ENCODE data around the gene UBR2.

Gene UBR2

DNA sequence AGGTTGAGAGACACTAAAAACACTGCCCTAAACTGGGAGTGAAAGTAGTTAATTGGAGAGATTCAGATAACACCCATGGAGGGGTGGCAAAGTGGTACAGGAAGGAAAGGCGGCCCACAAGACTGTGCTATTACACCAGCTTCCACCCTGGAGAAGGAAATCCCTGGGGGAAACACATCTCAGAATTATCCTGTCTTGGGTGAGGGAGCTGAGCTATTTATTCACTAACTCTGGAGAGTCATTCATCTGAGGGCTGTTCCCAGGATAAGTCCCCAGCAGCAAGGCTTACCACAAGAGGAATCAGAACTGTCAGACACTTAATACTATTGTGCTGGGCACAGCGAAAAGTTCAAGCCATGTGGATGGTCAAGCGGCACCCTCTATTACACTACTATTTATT is 172.1 kb downstream of the UBR2 start:
- H3K36me3 ChIP-seq (ENCODE audit: control insufficient read depth, insufficient read depth, low read length): no peaks in the 10 kb centered on the region
- H3K27me3 ChIP-seq (replicated peaks; ENCODE audit: control insufficient read depth, insufficient read depth, low read length): no peaks in the 10 kb centered on the region
- no peak overlapping the region for H3K4me3 ChIP-seq (replicated peaks; ENCODE audit: low read depth, low read length)
- DNase-seq (ENCODE audit: extremely low read depth, insufficient read length): no peak
- TF ChIP-seq, protein P1, sequence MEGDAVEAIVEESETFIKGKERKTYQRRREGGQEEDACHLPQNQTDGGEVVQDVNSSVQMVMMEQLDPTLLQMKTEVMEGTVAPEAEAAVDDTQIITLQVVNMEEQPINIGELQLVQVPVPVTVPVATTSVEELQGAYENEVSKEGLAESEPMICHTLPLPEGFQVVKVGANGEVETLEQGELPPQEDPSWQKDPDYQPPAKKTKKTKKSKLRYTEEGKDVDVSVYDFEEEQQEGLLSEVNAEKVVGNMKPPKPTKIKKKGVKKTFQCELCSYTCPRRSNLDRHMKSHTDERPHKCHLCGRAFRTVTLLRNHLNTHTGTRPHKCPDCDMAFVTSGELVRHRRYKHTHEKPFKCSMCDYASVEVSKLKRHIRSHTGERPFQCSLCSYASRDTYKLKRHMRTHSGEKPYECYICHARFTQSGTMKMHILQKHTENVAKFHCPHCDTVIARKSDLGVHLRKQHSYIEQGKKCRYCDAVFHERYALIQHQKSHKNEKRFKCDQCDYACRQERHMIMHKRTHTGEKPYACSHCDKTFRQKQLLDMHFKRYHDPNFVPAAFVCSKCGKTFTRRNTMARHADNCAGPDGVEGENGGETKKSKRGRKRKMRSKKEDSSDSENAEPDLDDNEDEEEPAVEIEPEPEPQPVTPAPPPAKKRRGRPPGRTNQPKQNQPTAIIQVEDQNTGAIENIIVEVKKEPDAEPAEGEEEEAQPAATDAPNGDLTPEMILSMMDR (IDR thresholded peaks at IDR 0.05; ENCODE audit: insufficient read depth, low read length, poor library complexity, severe bottlenecking): no peak

DNA sequence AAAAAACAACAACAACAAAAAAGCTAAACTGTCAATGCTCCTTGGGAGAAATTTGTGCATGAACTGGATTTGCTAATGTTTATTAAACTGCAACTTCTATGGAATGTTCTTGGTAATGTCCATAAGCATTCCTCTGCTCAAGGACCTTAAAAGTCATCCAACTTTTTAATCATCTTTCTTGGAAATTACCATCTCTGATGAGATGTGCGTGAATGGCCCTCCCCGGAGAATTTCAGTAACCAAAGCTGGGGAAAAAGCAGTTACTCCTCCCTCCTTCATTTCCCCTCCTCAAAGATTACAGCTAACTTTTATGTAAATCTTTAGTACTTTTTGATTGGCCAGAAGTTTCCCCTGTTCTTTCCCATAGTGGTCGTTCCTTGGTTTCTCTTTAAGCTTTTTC is 176.9 kb downstream of the UBR2 start:
- Histone ChIP-seq H3K4me3 (replicated peaks; ENCODE audit: low read depth, low read length) (no peak overlapping the region), H3K27me3 (replicated peaks; ENCODE audit: control insufficient read depth, insufficient read depth, low read length) (no peaks in the 10 kb centered on the region), H3K36me3 (ENCODE audit: control insufficient read depth, insufficient read depth, low read length) (no peaks in the 10 kb centered on the region)
- no peak for DNase-seq (ENCODE audit: extremely low read depth, insufficient read length)
- TF ChIP-seq, protein P1 (IDR thresholded peaks at IDR 0.05; ENCODE audit: insufficient read depth, low read length, poor library complexity, severe bottlenecking): no peak

DNA sequence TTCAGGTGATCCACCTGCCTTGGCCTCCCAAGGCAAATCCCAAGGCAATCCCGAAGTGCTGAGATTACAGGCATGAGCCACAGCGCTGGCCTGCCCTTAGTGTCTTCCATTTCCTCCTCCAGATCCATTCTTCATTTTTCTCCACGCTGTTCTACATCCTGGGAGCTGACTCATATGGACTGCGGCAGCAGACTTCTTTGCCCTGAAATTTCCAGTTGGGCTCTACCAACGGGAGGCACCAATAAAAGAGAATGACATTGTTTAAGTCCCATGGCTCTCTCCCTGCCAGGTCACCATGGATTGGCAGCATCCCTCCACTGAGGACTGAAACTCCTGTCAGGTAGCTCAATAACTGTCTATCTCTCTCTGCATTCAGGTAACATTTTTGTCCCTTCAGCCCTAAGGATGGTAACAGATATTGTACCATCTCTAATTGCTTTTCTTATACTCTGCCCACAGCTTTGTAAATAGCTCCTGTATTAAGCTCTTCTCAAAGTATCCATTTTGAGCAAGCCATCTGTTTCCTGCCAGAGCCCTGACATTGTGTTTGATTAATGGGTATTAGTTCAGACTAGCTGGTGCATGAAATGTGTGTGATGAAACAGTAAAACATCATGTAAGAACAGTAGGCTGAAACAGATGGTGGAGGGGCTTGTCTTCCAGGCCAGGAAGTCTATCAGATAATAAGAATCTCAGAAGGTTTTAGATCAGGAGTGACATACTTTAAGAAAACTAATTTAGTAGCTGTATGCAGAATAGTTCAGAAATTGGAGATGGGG is 178.5 kb downstream of the UBR2 start:
- Histone ChIP-seq H3K4me3 (replicated peaks; ENCODE audit: low read depth, low read length) (no peak overlapping the region), H3K27me3 (replicated peaks; ENCODE audit: control insufficient read depth, insufficient read depth, low read length) (no peaks in the 10 kb centered on the region), H3K36me3 (ENCODE audit: control insufficient read depth, insufficient read depth, low read length) (no peaks in the 10 kb centered on the region)
- TF ChIP-seq, protein P1 (IDR thresholded peaks at IDR 0.05; ENCODE audit: insufficient read depth, low read length, poor library complexity, severe bottlenecking): no peak
- DNase-seq (ENCODE audit: extremely low read depth, insufficient read length): peak; percentile 43

Data from GM06990 (cell line).